Tibial nerve (tissue), 4 donors: ENCODE results near the gene NPDC1.

Experiments
- CTCF ChIP-seq, 5 experiments: fragments of 200-600 bp in 3 of 5; fragments of 450-650 bp in 2 of 5; sonication (generic) in 3 of 5; IDR thresholded peaks; one replicate each; pipeline ENCODE4 v1.5.1; 2016 to 2019; ENCODE audit warnings: antibody characterized with exemption in 5 of 5, mild to moderate bottlenecking in 3 of 5, moderate library complexity in 2 of 5
- EP300 ChIP-seq, 2 donors: sonication (generic); formaldehyde crosslinking; IDR thresholded peaks; one replicate each; pipeline ENCODE4 v1.6.1; 2017; ENCODE audit warnings: antibody characterized with exemption in 2 of 2, mild to moderate bottlenecking in 1 of 2
- POLR2A ChIP-seq, 2 donors: fragments of 450-650 bp; IDR thresholded peaks; one replicate each; pipeline ENCODE4 v1.6.1; 2017; ENCODE audit warnings: antibody characterized with exemption in 2 of 2, mild to moderate bottlenecking in 2 of 2, moderate library complexity in 2 of 2

- no peak for TF ChIP-seq CTCF (IDR thresholded peaks at IDR 0.05)
- no peak for TF ChIP-seq POLR2A (IDR thresholded peaks at IDR 0.05)
- no peak for TF ChIP-seq EP300 (IDR thresholded peaks at IDR 0.05)
Measured at GRCh38 chr9:137051145-137051724, 5.3 kb upstream of the NPDC1 start.
